GM23338 (cell line): Measurements from ENCODE around the gene FES. TPM values are rescaled to one million over a fixed set of nuclear protein-coding genes. Genes with fewer than 3 reads are reported as not detected.

Experiments
- ATAC-seq: fragments of 200-7000 bp; cut with Tn5 transposase; 3 replicates; pipeline ENCODE4 v1.9.1; 2020
- DNase-seq: peaks from one replicate; pipeline ENCODE4 v3.0.0-alpha.2; 2015; ENCODE audit warnings: low spot score
- H2AFZ ChIP-seq: fragments of 200-600 bp; sonication (generic); 2 replicates; pipeline ENCODE4 v1.8.0; 2016; ENCODE audit warnings: antibody characterized with exemption, mild to moderate bottlenecking, moderate library complexity
- H3F3A ChIP-seq: fragments of 200-600 bp; sonication (generic); replicated peaks from 2 replicates; pipeline ENCODE4 v1.8.0; 2017; ENCODE audit warnings: antibody characterized with exemption, mixed run types, low read depth
- H3K27ac ChIP-seq: fragments of 200-600 bp; sonication (generic); 2 replicates; pipeline ENCODE4 v1.6.1; 2016; ENCODE audit warnings: low read depth
- H3K27me3 ChIP-seq: fragments of 200-600 bp; sonication (generic); 2 replicates; pipeline ENCODE4 v1.8.0; 2016; ENCODE audit warnings: mild to moderate bottlenecking, mixed run types, moderate library complexity; ENCODE audit not compliant: insufficient read depth
- H3K36me3 ChIP-seq: fragments of 200-600 bp; sonication (generic); 2 replicates; pipeline ENCODE4 v1.8.0; 2016; ENCODE audit warnings: mild to moderate bottlenecking; ENCODE audit not compliant: insufficient read depth
- H3K4me1 ChIP-seq: fragments of 200-600 bp; sonication (generic); 2 replicates; pipeline ENCODE4 v1.8.0; 2016; ENCODE audit warnings: mild to moderate bottlenecking, moderate library complexity; ENCODE audit not compliant: insufficient read depth
- H3K4me2 ChIP-seq: fragments of 200-600 bp; sonication (generic); 2 replicates; pipeline ENCODE4 v1.7.1; 2017; ENCODE audit warnings: mixed run types
- H3K4me3 ChIP-seq: fragments of 200-600 bp; sonication (generic); 2 replicates; pipeline ENCODE4 v1.6.1; 2016; ENCODE audit warnings: mixed run types
- H3K79me2 ChIP-seq: fragments of 200-600 bp; sonication (generic); replicated peaks from 2 replicates; pipeline ENCODE4 v1.8.0; 2017; ENCODE audit warnings: mild to moderate bottlenecking; ENCODE audit not compliant: insufficient read depth
- H3K9me2 ChIP-seq: fragments of 200-600 bp; sonication (generic); 2 replicates; pipeline ENCODE4 v1.8.0; 2017; ENCODE audit not compliant: insufficient read depth
- H4K20me1 ChIP-seq: fragments of 200-600 bp; sonication (generic); replicated peaks from 2 replicates; pipeline ENCODE4 v1.8.0; 2017; ENCODE audit warnings: mild to moderate bottlenecking; ENCODE audit not compliant: insufficient read depth
- H3K27ac Mint-ChIP-seq: 2 replicates; pipeline ENCODE4 v1.8.0; 2020; ENCODE audit warnings: inconsistent platforms, mild to moderate bottlenecking, moderate library complexity, mixed read lengths
- H3K27me3 Mint-ChIP-seq: 3 replicates; pipeline ENCODE4 v1.8.0; 2022; ENCODE audit warnings: low read depth, mild to moderate bottlenecking, moderate library complexity, mixed read lengths, inconsistent platforms; ENCODE audit not compliant: insufficient read depth, poor library complexity
- H3K36me3 Mint-ChIP-seq: 3 replicates; pipeline ENCODE4 v1.8.0; 2021; ENCODE audit warnings: low read depth, mild to moderate bottlenecking, inconsistent platforms, moderate library complexity, mixed read lengths
- H3K4me1 Mint-ChIP-seq: 3 replicates; pipeline ENCODE4 v1.8.0; 2020; ENCODE audit warnings: mild to moderate bottlenecking, inconsistent platforms, mixed read lengths
- H3K4me3 Mint-ChIP-seq: 3 replicates; pipeline ENCODE4 v1.8.0; 2021; ENCODE audit warnings: moderate library complexity, mild to moderate bottlenecking, inconsistent platforms, mixed read lengths
- H3K9me3 Mint-ChIP-seq: 3 replicates; pipeline ENCODE4 v1.8.0; 2020; ENCODE audit warnings: moderate library complexity, mild to moderate bottlenecking, inconsistent platforms, mixed read lengths
- CREB1 ChIP-seq: fragments of 250-450 bp; sonication (Bioruptor Pico); IDR thresholded peaks from 2 replicates; pipeline ENCODE4 v1.5.0; 2020; ENCODE audit warnings: low read depth, mild to moderate bottlenecking, moderate library complexity
- CTCF ChIP-seq, 2 experiments: fragments of 200-600 bp in 1 of 2; sonication (generic) in 1 of 2; conservative IDR thresholded peaks; 2 replicates each; pipeline versions ENCODE4 v1.5.1 to v1.6.1; 2016 to 2017; ENCODE audit warnings: antibody characterized with exemption in 2 of 2, low read depth in 2 of 2, mild to moderate bottlenecking in 2 of 2, moderate library complexity in 1 of 2
- EZH2 ChIP-seq: fragments of 200-600 bp; sonication (generic); IDR thresholded peaks from one replicate; pipeline ENCODE4 v1.8.0; 2017; ENCODE audit warnings: antibody characterized with exemption, mild to moderate bottlenecking, low read depth; ENCODE audit not compliant: unreplicated experiment
- EZH2phosphoT487 ChIP-seq: fragments of 200-600 bp; sonication (generic); IDR thresholded peaks from one replicate; pipeline ENCODE4 v1.8.1; 2018; ENCODE audit warnings: antibody characterized with exemption; ENCODE audit not compliant: unreplicated experiment
- JUNB ChIP-seq: IDR thresholded peaks from one replicate; pipeline ENCODE4 v1.6.1; 2016; ENCODE audit warnings: antibody characterized with exemption; ENCODE audit not compliant: unreplicated experiment
- NANOG ChIP-seq: IDR thresholded peaks from 2 replicates; pipeline ENCODE4 v1.6.1; 2016; ENCODE audit warnings: antibody characterized with exemption, borderline replicate concordance
- POLR2AphosphoS5 ChIP-seq: IDR thresholded peaks from 2 replicates; pipeline ENCODE4 v1.6.1; 2016; ENCODE audit warnings: antibody characterized with exemption, low read depth
- REST ChIP-seq: IDR thresholded peaks from one replicate; pipeline ENCODE4 v1.6.1; 2018; ENCODE audit warnings: antibody characterized with exemption; ENCODE audit not compliant: unreplicated experiment
- STAT1 ChIP-seq: IDR thresholded peaks from one replicate; pipeline ENCODE4 v1.6.1; 2016; ENCODE audit warnings: antibody characterized with exemption; ENCODE audit not compliant: unreplicated experiment
- ZNF114 ChIP-seq: fragments of 250-450 bp; sonication (Bioruptor Pico); IDR thresholded peaks from 2 replicates; pipeline ENCODE4 v1.5.0; 2020; ENCODE audit warnings: mild to moderate bottlenecking, moderate library complexity
- ZNF331 ChIP-seq: fragments of 250-450 bp; sonication (Bioruptor Pico); IDR thresholded peaks from 2 replicates; pipeline ENCODE4 v1.5.0; 2020; ENCODE audit warnings: low read depth, mild to moderate bottlenecking, moderate library complexity
- polyA plus RNA-seq: library from polyadenylated mRNA; unstranded; fragments of >200 nt; fragmentation: Nextera tagmentation; extraction: Ambion mirVana; gene quantifications from 2 replicates; pipeline ENCODE4 v1.2.1, GENCODE V29; 2016
- total RNA-seq: library from RNA; depleted of rRNA; stranded (reverse); fragments of >200 nt; shearing (Covaris generic); gene quantifications from 2 replicates; pipeline ENCODE4 v1.2.3, GENCODE V29; 2014

The FES gene
- total and polyA plus RNA-seq, 2 experiments from 2014 or later = 2.7 to 14.4 TPM

- Histone ChIP-seq H3K4me3 (no peak overlapping the region), H3K36me3 (no peaks in the 10 kb centered on the region), H3K27ac (no peak overlapping the region), H3K27me3 (no peaks in the 10 kb centered on the region), H4K20me1 (no peaks in the 10 kb centered on the region), H3K4me1 (peaks cover 13% of the 10 kb centered on the region), H3F3A (0 out of 2 replicates have a peak, but pooled peaks cover 5% of the 10 kb centered on the region), H3K79me2 (no peaks in the 10 kb centered on the region), H3K4me2 (no peak overlapping the region), H2AFZ (no peak overlapping the region), H3K9me2 (no peaks in the 10 kb centered on the region)
- H3K27me3 Mint-ChIP-seq = peaks cover 12% of the 10 kb centered on the region
- H3K4me1 Mint-ChIP-seq = peaks cover 22% of the 10 kb centered on the region
- ATAC-seq = no peak
- peaks cover 2% of the 10 kb centered on the region; the same call in 1 of the 3 replicates for H3K36me3 Mint-ChIP-seq
- H3K27ac Mint-ChIP-seq = no peak overlapping the region
- no peak overlapping the region for H3K4me3 Mint-ChIP-seq
- TF ChIP-seq CTCF (conservative IDR thresholded peaks at IDR 0.05; ENCODE audit: low read depth in 2 of 2) = no peak
- TF ChIP-seq ZNF114 = no peak
- no peak for TF ChIP-seq POLR2AphosphoS5
- TF ChIP-seq STAT1 = no peak
- TF ChIP-seq ZNF331 = no peak
- no peak for TF ChIP-seq CREB1 (CRISPR knock-in tag)
- TF ChIP-seq EZH2 = no peak
- TF ChIP-seq EZH2phosphoT487 = no peak
- no peak for TF ChIP-seq REST
- H3K9me3 Mint-ChIP-seq = no peaks in the 10 kb centered on the region
- no peak for DNase-seq
Observed at GRCh38 chr15:90887037-90887481, 2.8 kb downstream of the FES start.

- Histone ChIP-seq H3K4me3 (no peak overlapping the region), H4K20me1 (no peaks in the 10 kb centered on the region), H2AFZ (no peak overlapping the region), H3K27me3 (no peaks in the 10 kb centered on the region), H3F3A (0 out of 2 replicates have a peak, but pooled peaks cover 5% of the 10 kb centered on the region), H3K4me1 (peaks cover 3% of the 10 kb centered on the region; the same call in 1 of the 2 replicates), H3K4me2 (no peak overlapping the region), H3K27ac (no peak overlapping the region), H3K79me2 (no peaks in the 10 kb centered on the region), H3K36me3 (no peaks in the 10 kb centered on the region), H3K9me2 (no peaks in the 10 kb centered on the region)
- DNase-seq = no peak
- H3K36me3 Mint-ChIP-seq = peaks cover 3% of the 10 kb centered on the region; the same call in 2 of the 3 replicates
- no peaks in the 10 kb centered on the region for H3K9me3 Mint-ChIP-seq
- H3K27ac Mint-ChIP-seq = no peak overlapping the region
- peaks cover 10% of the 10 kb centered on the region for H3K27me3 Mint-ChIP-seq
- no peak for ATAC-seq
- peaks cover 14% of the 10 kb centered on the region for H3K4me1 Mint-ChIP-seq
- no peak overlapping the region for H3K4me3 Mint-ChIP-seq
- no peak for TF ChIP-seq STAT1
- no peak for TF ChIP-seq CTCF (conservative IDR thresholded peaks at IDR 0.05; ENCODE audit: low read depth in 2 of 2)
- TF ChIP-seq EZH2phosphoT487 = no peak
- no peak for TF ChIP-seq REST
- no peak for TF ChIP-seq POLR2AphosphoS5
- TF ChIP-seq ZNF114 = no peak
- TF ChIP-seq ZNF331 = no peak
- no peak for TF ChIP-seq EZH2
- TF ChIP-seq NANOG = no peak
- no peak for TF ChIP-seq JUNB
Observed at GRCh38 chr15:90889313-90889730, 5.0 kb downstream of the FES start.
